NCI-H1436 (cell line): ENCODE results near the gene PRDM2.

ENCODE experiments used
- DNase-seq: peaks from one replicate; lab custom pipeline; 2025; lab: John Stamatoyannopoulos, UW

The PRDM2 gene

GRCh38 chr1:13766592-13767564, 66.9 kb downstream of the PRDM2 start:
- DNase-seq, result no peak

DNA sequence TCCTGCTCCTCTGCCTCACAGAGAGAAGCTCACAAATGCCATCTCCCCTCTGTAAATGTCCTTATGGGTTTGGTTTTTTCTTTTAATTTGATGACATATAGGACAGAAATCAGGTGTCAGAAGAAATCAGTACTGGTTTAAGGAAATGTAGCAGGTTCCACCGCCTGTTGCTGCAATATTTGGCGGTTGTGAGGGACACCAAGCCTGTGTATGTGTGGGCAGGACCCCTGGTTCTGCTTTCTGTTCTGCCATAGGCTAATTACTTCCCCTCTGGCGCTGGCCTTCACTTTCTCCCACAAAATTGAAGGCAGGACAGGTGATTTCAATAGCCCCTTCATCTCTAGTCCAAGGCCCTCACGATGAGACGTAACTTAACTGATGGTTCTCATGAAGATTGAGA, 69.2 kb downstream of the PRDM2 start:
- DNase-seq, result no peak

DNA sequence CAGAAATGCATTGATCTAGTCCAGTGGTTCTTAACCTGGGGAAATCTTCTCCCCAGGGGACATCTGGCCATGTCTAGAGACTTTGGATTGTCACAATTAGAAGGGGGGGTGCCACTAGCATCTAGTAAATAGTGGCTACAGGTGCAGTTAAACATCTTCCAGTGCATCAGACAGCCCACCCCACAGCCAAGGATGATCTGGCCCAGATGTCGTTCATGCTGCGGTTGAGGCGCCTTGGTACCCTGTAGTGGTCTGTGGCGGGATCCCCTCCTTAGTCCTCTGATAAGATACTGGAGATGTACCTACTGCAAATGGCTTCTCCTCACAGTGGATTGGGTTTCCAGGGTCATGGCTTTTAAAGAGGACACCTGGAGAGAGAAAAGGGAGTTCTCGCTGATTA, 69.8 kb downstream of the PRDM2 start:
- no peak for DNase-seq

DNA sequence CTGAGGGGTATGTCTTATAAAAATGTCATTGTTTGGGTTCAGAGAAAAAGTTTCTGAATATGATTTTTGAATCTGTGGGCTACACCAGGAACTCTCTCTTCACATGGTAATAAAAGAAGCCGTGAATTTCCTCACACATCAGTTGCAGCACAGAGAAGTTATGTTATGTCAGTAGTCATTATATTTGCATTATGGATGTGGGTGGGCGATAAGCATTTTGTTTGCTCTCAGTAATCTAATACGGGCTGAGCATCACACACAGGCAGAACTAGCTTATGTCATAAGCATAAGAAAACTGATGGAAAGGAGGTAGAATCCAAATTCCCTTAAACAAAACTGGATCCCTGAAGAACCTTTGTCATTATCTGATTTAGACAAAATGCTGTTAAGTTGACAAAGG, 70.8 kb downstream of the PRDM2 start:
- DNase-seq, result no peak

GRCh38 chr1:13771745-13772144, 71.8 kb downstream of the PRDM2 start:
- DNase-seq, result no peak

- no peak for DNase-seq
Measured at GRCh38 chr1:13772271-13772670, 72.3 kb downstream of the PRDM2 start.

DNA sequence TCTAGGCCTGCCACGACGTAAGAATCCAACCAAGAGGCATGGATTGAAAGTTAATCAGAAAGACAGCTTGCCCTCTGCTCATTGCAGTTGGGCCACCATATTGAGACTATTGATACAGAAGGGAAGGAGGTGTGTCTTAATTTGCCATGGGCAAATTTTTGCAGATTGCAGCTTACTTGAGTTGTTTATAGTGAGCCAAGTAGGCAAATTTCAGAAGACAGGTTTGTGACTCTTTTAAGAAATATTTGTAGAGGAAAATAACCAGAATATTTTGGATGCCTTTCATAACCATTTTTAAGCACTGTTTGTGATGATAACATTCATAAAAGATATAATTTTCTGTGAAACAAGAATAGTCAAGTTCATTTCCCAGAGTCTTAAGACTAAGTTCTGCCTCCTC, 74.1 kb downstream of the PRDM2 start:
- no peak for DNase-seq

GRCh38 chr1:13775459-13775858, 75.5 kb downstream of the PRDM2 start:
- no peak for DNase-seq

- DNase-seq, result no peak
Measured at GRCh38 chr1:13775916-13776315, 75.9 kb downstream of the PRDM2 start.

DNA sequence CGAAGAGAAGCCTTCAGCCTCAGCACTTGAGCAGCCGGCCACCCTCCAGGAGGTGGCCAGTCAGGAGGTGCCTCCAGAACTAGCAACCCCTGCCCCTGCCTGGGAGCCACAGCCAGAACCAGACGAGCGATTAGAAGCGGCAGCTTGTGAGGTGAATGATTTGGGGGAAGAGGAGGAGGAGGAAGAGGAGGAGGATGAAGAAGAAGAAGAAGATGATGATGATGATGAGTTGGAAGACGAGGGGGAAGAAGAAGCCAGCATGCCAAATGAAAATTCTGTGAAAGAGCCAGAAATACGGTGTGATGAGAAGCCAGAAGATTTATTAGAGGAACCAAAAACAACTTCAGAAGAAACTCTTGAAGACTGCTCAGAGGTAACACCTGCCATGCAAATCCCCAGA, 78.4 kb downstream of the PRDM2 start:
- DNase-seq, result no peak

GRCh38 chr1:13779930-13780329, 79.9 kb downstream of the PRDM2 start:
- DNase-seq, result no peak

DNA sequence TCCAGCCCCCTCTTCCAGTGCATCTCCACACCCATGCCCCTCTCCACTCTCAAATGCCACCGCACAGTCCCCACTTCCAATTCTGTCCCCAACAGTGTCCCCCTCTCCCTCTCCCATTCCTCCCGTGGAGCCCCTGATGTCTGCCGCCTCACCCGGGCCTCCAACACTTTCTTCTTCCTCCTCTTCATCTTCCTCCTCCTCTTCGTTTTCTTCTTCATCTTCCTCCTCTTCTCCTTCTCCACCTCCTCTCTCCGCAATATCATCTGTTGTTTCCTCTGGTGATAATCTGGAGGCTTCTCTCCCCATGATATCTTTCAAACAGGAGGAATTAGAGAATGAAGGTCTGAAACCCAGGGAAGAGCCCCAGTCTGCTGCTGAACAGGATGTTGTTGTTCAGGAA, 80.8 kb downstream of the PRDM2 start:
- DNase-seq, result no peak

DNA sequence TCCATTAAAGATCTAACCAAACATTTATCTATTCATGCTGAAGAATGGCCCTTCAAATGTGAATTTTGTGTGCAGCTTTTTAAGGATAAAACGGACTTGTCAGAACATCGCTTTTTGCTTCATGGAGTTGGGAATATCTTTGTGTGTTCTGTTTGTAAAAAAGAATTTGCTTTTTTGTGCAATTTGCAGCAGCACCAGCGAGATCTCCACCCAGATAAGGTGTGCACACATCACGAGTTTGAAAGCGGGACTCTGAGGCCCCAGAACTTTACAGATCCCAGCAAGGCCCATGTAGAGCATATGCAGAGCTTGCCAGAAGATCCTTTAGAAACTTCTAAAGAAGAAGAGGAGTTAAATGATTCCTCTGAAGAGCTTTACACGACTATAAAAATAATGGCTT, 81.2 kb downstream of the PRDM2 start:
- DNase-seq, result no peak

DNA sequence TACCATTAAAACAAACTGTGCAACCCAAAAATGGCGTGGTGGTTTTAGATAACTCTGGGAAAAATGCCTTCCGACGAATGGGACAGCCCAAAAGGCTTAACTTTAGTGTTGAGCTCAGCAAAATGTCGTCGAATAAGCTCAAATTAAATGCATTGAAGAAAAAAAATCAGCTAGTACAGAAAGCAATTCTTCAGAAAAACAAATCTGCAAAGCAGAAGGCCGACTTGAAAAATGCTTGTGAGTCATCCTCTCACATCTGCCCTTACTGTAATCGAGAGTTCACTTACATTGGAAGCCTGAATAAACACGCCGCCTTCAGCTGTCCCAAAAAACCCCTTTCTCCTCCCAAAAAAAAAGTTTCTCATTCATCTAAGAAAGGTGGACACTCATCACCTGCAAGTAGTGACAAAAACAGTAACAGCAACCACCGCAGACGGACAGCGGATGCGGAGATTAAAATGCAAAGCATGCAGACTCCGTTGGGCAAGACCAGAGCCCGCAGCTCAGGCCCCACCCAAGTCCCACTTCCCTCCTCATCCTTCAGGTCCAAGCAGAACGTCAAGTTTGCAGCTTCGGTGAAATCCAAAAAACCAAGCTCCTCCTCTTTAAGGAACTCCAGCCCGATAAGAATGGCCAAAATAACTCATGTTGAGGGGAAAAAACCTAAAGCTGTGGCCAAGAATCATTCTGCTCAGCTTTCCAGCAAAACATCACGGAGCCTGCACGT, 82.1 kb downstream of the PRDM2 start:
- DNase-seq, result no peak

GRCh38 chr1:13782634-13783360, 82.8 kb downstream of the PRDM2 start:
- no peak for DNase-seq

DNA sequence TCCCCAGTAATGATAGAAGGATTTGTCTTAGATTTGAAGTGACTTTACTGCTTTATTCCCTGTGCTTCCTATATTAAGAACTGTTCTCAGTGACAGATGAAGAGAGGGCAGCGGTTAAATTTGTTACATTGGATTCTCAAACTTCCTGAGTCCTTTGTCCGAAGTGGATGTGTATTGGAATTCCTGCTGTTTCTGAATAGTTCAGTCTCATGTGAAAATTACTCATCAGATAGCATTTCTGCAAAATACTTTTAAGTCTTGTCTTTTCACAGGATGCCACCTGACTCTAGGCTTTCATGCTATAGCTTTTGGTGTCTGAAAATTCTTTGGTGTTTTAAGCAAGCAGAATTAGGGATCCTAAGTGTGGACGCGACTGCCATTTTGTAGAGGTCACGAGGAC, 83.6 kb downstream of the PRDM2 start:
- DNase-seq, result no peak

DNA sequence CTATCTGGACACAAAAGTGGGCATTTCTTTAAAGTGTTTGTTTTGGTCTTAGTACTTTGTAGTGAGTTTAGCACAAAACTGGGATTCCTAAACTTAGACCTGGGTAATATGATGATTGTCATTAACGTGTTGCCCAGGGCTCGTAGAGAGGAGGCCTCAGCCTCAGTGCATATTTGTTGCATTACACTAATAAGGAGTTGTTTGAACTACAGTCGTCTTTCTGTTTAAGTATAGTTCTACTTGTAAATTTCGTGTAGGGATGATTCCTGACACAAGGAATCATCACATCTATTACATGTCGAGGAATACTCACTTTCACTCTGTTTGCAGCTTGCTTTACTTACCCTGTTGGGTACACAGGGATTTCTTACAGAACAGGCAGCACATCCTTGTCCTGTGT, 85.0 kb downstream of the PRDM2 start:
- DNase-seq, result no peak

DNA sequence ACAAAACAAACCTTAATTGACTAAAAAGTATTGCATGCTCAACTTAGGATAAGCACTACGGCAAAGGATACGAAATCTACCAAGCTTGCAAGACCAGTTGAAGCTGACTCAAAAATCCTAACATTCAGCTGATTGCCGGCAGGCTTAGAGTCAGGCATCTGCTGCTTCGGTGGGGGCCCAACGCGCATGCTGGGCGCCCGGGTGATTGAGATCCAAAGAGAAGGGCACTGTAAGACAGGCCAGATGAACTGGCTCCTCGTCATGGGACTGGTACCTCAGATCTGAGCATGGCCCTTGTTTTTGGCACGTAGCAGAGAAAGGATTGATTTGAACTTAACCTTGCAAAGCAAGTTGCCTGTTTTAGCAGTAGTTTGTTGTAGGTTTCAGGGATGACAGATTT, 86.6 kb downstream of the PRDM2 start:
- no peak for DNase-seq

GRCh38 chr1:13788795-13789194, 88.8 kb downstream of the PRDM2 start:
- DNase-seq, result no peak

DNA sequence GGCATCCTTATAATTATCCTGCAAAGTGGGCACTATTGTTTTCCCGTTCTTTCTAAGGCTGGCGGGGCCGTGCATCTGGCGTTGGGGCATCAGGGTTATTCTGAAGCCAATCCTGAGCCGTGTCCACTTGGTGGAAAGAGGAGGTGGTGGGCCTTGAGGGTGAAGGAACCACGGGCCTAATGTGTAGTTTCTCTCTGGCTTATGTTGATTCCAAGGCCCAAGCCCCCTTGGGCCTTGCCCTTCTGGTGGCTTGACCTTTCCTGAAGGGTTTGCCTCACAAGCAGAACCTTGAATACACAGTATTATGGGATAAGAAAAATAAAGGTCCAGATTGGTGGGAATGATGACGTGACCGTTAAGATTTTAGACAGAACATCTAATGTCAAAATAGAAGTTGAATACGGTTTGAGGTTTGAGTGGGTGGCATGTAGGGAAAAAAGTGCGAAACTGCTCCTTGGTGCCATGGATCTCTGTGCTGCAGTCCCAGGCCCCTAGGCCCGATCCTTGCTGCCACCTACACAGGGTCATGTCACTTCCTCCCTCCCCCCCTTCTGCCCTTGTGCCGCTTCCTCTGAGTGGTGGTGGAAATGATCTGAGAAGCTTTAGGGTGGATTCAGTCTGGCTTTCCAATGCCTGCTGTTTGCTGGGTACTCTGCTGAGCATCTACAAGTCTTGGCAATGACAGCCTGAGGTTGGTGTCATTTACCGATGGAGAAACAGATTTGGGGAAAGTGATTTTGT, 90.5 kb downstream of the PRDM2 start:
- DNase-seq, result no peak

GRCh38 chr1:13792419-13792818, 92.4 kb downstream of the PRDM2 start:
- DNase-seq, result no peak
